Stimulated activated naive CD8-positive, alpha-beta T cell treated with anti-CD3 and anti-CD28 coated beads, Interleukin-15, Interleukin-2, amounts not matched to agents 100 U/mL and 50 U/mL, for 24 hours (primary cell): ENCODE data around the gene APOD.

Experiments used
- ATAC-seq: fragments of 150-1000 bp; cut with Tn5 transposase; one replicate; pipeline ENCODE4 v1.10.0; 2021
- DNase-seq: peaks from one replicate; pipeline ENCODE4 v3.0.0; 2021

Gene APOD

DNA sequence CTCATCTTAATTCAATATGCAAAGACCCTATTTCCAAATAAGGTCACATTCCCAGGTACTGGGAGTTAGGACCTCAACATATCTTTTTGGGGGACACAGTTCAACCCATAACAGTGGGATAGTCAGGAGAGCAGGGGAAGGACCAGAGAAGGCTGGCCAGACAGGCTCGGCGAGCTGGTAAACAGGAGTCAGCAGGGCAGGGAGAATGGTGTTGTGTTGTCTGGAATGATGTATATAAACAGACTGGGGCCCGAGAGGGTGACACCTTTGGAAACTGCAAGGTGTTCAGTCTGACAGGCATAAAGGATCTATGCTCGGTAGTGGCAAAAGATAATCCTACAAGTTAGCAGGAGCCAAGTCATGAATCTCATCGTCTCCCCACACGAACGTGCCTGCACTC is 30.5 kb downstream of the APOD start:
- no peak for DNase-seq

DNA sequence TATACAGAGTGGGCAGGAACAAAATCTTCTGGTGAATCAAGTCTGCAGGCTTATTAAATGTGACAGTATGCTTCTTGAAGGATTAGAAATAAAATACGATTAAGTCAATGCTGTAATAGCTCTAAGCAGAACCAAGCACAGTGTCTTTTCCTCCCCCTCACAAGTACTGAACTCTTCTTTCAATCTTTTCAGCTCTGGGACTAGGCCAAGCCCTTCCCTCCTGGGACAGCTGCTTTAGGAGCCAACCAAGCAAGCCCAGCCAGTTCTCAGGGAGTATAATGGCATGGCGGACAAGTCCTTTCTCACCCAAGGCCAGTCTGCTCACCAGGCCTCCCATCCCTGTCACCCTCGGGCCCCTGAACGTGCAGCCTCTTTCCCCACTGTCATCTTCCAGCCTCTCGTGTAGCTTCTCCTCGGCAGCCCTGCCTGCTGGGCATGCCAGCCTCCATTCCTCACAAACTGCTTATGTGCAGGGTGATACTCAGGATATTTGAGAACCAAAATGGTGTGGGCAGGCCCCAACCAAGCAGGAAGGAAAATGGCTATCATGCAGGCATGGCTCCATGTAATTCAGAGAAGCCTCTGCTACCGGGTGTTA is 32.3 kb downstream of the APOD start:
- ATAC-seq (no peak), DNase-seq (no peak)

More for the DNA sequence above, 30.5 kb downstream of the APOD start:
- no peak for ATAC-seq

DNA sequence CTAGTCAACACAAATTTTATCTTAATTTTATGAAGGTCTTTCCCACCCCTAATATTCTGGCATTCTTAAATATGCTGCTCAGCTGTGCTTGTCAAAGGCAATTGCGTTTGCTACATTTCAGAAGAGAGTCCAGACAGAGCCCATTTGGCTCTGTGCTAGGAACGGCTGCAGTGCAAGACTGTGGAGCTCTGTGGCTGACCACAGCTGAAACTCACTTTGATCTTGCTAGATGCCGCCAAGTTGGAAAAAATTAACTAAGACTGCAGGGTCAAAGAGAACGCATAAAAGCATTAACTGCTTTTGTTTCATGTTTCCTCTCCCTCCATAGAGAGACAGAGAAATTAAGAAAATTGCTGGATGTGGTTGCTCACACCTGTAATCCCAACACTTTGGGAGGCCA is 33.0 kb downstream of the APOD start:
- peak; percentile 70 for ATAC-seq
- DNase-seq = peak; percentile 45

DNA sequence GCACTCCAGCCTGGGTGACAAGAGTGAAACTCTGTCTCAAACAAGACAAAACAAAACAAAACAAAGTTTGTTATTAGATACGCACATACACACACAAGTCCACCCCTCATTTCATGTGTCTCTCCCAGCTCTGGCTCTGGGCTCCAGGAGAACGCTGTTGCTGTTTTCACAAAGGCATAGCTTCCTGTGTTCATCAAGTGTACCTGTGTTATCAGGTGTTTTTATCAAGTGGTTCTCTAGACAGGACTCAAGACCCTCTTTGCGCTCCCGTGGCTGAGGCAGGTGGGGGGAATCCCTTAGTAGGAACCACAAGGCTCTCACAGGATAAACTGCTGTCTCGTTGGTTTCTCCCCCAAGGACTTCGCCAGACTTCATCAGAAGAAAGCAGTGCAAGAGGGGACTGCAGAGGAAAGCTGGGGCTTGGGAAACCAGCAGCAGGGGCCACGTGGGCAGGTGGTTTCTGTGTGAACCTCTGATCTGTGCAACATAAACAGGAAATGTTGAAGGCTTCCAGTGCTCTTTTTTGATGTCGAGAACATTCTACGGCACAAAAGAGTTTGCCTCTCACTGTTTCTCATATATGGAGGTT is 33.7 kb downstream of the APOD start:
- peak; percentile 75 for DNase-seq
- peak; percentile 82 for ATAC-seq

DNA sequence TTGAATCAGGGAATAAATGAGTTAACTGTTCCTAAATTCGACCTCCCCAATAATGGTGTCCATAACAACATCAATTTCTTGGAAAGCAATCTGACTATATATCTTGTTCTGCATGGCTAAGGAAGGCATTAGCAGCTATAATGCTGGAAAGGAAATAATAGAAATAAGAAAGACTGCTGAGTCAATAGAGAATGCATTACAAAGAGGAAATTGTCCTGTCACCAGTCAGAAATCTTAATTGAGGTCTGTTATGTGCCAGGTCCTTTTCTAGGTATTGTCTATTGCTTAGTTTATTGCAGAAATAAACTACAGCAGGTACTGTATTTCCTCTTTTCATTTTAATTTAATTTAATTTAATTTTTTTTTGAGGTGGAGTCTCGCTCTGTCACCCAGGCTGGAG is 34.8 kb downstream of the APOD start:
- DNase-seq (no peak), ATAC-seq (no peak)

DNA sequence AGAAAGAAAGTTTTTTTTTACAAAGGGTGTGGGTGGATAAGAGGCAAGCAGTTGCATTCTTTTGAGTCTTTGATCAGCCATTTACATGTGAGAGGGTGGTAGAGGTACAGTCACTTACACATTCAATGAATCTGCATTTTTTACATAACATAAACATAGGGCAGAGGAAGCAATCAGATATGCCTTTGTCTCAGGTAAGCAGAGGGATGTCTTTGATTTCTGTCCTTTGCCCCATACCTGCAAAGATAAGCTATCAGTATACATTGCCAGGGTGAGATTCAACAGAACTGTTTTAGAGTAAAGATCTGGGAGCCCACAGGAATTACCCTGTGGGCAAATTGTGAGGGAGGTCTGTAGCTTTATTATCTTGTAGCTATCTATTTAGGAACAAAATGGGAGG is 35.2 kb downstream of the APOD start:
- ATAC-seq (no peak), DNase-seq (no peak)

DNA sequence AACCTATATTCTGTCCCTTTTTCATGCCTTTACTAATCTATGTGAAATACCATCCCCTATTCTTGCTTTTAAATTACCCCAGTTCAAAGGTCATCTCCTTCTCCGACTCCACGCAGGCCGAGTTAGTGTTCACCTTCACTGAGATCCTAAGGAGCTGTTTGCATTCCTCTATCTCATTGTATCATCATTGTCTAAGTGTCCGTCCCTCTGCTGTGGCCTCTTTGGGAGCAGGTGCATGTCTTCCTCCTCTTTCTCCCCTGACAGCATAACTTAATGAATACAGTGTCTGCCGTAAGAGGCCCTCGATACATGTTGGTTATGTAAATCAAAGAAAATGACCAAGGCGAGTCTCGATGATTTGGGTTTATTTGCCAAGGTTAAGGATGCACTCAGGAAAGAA is 35.7 kb downstream of the APOD start:
- ATAC-seq (no peak), DNase-seq (no peak)

DNA sequence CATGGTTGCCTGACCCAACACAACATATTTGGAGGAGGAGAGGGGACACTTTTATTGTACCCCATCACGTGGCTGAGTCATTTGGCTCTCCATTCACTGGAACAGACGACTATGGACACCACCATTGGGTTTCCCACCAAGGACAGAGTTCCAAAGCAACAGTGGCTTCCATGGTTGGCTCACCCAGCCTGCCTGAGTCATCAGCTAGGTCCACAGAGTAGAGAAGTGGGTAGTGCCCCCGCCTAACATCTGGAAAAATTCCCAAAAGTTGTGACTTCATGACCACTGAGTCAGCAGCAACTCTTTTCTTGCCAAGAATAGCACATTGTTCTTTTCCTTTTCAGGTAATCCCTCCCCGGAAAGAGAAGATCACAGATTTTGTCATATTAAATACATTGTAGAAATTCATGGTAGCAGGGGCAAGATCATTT is 37.6 kb downstream of the APOD start:
- no peak for ATAC-seq
- peak; percentile 46 for DNase-seq

DNA sequence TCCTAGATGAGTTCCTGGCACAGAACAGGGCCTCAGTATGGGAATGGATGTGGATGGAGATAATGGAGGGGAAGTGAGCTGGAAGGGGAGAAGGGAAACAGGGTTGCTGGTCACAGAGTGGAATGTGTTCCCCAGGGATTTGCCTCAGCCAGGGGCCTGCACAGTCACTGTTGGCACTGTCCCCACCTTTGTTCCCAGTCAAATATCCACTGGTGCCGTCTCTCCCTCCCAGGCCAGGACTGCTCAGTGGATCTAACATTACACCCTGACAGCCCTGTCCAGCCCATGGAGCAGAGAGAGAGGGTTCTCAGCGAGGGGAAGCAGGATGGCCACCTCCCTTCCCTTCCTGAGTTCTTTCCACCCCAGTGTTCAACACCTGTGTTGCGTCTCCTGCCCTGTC is 39.1 kb downstream of the APOD start:
- ATAC-seq (no peak), DNase-seq (no peak)

DNA sequence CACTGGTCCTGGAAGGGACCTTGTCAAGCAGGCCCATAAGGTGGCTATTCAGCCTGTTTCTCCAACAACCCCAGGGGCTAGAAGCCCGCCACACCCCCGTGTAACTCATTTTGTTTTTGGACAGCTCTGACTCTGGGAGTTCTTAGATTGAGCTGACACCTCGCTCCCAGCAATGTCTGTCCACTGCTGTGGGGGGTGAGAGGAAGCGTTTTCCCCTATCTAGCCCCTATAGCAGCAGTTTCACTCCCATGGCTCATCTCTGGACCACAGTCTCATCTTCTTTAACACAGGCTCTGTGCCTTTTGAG is 39.6 kb downstream of the APOD start:
- no peak for ATAC-seq

DNA sequence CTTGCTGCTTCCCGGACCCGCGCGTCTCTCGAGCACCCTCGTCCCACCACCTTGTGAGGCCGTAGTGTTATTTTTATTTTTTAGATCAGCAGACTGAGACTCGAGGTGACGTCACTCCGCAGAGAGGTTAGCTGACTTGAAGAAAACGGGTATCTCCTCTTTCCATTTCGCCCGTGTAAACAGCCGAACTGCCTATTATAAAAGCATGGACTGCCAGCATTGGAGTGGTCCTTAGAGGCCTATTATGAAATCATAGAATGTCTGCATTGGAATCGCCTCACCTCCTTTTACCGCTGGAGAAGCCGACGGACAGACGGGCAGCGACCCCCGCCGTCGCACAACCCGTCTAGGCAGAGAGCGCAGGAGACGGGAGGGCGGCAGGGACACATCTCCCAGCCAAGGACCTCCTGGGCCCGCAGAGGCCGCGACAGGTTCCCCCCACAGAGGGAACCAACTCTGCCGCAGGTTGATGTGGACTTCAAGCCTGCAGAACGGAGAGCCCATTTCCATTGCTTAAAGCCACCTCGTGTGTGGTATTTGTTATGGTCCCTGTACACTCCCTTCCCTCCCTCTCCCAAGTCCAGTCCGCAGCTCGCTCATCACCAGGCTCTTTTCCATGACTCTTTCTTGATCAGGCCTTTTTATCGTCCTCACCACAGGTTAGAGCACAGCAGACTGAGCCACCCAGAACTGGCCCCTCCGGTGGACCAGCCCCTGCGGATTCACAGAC is 40.1 kb downstream of the APOD start:
- peak; percentile 28 for DNase-seq
- no peak for ATAC-seq

More for the DNA sequence above, 39.6 kb downstream of the APOD start:
- DNase-seq = no peak

DNA sequence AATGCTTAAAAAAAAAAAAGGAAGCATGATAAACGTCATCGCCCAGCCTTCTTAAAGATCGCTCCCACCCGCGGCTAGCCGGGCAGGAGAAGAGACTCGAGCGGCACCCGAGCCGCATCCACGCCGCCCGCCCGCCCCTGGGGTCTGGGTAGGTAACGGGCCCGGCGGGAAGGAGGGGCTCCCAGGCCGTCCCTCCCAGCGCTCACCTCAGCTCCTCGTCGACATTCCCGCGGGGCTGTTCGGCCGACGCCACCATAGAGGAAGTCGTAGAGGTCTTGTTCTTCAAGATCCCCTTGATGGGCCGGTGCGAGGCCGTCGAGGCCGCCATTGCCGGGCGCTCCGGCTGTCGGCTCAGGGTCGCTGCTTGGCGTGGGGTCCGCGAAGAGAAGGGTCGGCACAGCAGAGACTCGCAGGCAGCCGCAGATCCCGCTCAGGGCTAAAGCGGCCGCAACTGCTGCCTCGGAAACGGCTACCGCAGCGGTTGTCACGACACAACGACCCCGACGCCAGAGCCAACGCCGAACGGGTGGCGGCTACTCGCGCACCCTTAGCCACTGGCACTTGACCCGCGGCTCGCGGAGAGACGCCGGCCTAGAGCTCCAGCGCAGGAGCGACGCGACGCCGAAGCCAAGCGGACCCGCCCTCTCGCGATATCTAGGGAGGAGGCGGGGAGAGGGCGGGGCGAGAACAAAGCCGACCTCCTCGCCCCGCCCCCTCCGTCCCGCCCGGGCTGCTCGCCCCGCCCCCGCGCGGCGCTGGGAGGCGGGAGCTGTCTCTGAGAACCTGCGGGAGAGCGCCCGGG is 40.8 kb downstream of the APOD start, which contains the start of gene PPP1R2:
Gene PPP1R2, minus strand, starts transcription at position 628 of the 802 bp plus-strand sequence. Its CDS starts 300 bp downstream, at position 328.
- DNase-seq (peak; percentile 95), ATAC-seq (peak; percentile 85)

DNA sequence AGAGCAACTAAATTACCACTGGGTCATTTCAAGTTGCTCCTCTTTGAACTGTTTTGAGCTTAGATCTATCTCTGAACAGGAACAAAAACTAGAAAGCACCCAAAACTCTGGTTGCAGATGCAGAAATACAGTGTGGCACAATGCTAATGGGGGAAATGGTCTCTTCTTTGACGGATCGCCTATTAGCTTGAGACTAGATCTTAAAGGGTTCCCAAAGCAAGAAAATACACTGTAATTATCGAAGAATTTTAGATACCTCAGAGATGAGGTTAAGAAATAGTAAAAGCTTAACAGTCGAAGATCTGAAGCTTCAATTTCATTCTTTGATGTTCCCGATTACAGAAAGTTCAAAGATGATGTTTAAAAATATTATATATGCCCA is 41.4 kb downstream of the APOD start:
- no peak for DNase-seq
- no peak for ATAC-seq

DNA sequence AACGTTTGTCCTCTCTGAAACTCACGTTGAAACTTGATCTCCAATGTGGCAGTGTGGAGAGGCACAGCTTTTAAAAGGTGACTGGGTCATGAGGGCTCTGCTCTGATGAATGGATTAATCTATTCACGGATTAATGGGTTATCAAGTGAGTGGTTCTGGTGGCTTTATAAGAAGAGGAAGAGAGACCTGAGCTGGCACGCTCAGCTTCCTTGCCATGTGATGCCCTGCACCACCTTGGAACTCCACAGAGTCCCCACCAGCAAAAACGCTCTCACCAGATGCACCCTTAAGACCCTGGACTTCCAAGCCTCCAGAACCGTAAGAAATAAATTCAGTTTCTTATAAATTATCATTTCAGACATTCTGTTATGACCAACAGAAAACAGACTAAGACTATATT is 43.2 kb downstream of the APOD start:
- DNase-seq = peak; percentile 24
- no peak for ATAC-seq

DNA sequence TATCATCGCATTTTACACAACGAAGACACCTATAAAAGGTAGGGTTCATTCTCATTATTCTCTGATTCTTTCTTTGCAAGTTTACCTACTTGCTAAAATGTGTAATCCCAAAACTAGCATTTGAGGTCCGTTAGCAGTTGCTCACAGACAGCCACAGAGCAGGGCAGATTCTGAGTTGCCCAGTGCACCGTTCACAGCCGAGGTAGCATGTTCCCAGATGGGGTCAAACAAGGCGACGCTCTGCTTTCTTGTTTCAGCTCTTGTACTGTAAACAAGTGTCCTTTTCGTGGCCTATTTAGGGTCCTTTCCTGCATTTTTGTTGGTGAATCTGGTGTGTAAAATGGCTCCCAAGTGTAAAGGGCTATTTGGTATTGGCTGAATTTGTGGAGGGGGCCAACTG is 43.7 kb downstream of the APOD start:
- no peak for ATAC-seq
- peak; percentile 25 for DNase-seq

DNA sequence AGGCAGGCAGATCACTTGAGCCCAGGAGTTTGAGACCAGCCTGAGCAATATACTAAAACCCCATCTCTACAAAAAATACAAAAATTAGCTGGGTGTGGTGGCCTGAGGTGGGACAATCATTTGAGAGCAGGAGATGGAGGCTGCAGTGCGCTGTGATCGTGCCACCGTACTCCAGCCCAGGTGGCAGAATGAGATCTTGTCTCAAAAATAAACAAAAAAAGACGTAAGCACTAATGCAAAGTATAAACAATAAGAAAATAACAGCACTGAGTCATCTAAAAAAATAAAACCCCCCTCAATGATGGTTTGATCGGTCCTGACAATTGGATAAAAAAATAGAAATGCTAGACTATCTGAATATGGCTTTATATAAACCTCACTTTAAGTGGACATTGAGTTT is 44.3 kb downstream of the APOD start:
- no peak for ATAC-seq
- DNase-seq = no peak

DNA sequence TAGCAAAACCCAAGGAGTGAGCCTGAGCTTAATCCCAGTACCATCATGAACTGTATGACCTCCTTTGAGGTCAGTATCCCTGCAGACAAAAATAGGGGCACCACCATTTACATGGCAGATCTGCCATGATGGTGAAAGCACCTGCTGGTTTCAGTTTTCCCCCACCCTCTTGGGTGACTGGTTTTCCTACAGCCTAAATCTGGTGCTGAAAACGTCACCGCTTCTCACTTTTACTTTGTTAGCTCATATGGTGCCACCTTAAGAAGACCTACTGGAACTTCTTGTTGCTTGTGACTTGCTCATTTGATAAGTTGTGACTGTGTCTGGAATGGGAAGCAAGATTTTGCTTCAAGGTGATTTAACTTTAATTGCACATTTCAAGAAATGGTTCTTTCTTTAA is 45.7 kb downstream of the APOD start:
- peak; percentile 69 for ATAC-seq
- peak; percentile 55 for DNase-seq

DNA sequence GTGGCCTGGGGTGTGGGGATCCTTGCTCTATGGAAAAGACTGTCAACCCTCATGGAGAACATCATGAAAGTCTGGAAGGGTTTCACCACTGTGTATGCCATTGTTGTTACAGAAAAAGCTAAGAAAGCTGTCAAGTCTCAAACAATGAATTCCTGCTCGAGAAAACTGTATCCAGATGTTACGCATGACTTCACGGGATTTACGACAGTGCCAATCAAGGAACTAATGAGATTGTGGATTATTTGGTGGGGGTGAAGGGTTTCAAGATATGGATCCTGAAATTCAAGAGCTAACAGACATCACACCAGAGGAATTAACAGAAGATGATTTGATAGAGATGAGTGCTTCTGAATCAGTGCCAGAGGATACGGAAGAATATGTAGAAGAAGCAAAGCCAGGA is 48.4 kb downstream of the APOD start:
- no peak for ATAC-seq
- no peak for DNase-seq

DNA sequence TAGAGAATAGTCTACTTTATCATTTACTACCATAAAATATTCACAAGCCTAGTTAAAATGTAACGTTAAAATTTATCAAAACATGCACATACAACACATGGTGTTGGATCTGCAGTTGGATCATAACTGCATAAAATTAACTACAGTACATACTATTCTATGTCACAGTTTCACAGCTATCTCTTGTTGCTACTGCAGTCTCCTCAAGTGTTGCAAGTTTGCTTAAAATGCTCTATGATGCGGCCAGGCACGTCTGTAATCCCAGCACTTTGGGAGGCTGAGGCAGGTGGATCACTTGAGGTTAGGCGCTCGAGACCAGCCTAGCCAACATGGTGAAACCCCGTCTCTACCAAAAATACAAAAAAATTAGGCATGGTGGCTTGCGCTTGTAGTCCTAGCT is 50.9 kb downstream of the APOD start:
- DNase-seq (no peak), ATAC-seq (no peak)

DNA sequence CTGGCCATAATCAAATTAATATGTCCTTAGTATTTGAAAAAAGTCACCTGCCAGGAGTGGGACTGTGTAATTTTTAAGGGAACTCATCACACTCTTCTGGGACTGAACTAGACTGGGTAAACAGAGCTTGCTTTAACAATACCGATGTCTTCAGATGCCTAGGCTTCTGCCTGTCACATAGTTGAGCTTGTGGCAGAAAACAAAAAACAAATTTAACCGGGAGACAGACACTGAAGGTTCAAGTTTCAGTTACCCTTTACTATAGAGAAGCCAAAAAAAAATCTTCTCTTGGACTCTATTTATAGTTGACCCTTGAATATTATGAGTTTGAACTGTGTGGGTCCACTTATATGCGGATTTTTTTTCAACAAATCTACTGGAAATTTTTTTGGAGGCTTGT is 51.4 kb downstream of the APOD start:
- no peak for ATAC-seq

DNA sequence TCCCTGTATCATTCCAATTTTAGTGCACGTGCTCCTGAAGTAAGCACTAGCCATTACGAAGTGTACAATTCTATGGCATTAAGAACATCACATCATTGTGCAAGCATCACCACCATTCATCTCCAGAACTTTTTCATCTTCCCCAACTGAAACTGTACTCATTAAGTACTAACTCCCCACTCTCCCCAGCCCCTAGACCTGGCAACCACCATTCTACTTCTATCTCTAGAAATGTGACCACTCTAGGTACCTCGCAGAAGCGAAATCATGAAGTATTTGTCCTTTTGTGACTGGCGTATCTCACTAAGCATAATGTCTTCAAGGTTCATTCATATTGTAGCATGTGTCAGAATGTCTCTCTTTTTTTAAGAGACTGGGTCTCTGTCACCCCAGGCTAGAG is 52.1 kb downstream of the APOD start:
- DNase-seq = no peak
- no peak for ATAC-seq

More for the DNA sequence above, 51.4 kb downstream of the APOD start:
- DNase-seq = no peak

DNA sequence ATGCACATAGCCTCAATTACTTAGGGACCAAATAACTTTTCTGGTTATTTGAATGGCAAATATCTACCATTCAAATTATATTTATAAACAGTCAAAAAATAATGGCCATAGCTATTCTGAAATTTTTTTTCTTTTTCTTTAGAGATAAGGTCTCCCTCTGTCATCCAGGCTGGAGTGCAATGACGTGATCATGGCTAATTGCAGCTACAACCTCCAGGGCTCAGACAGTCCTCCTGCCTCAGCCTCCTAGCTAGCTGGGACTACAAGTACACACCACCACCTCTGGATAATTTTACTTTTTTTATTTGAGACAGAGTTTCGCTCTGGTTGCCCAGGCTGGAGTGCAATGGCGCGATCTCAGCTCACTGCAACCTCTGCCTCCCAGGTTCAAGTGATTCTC is 57.2 kb downstream of the APOD start:
- ATAC-seq (no peak), DNase-seq (no peak)
